Measurements from ENCODE around the gene LDLRAD2.

GRCh38 chr1:21774835-21775549, 37.1 kb upstream of the LDLRAD2 start:
- TF ChIP-seq CTCF (IDR thresholded peaks at IDR 0.05) (no peak), POLR2A (IDR thresholded peaks at IDR 0.05) (no peak)

All from vagina (tissue), 2 donors.